Fibroblast of the aortic adventitia (primary cell): ENCODE results near the gene MRPL19. TPM values are rescaled to one million over a fixed set of nuclear protein-coding genes. Genes with fewer than 3 reads are reported as not detected.
A peak's percentile ranks its signal among the peaks of the same experiment; 100 is the strongest.

Source experiments
- DNase-seq: peaks from one replicate; pipeline ENCODE4 v3.0.0-alpha.2; 2010; ENCODE audit warnings: low read depth
- H3K4me3 ChIP-seq: 2 replicates; pipeline ENCODE4 v1.5.1; 2011; ENCODE audit warnings: low read depth, mild to moderate bottlenecking, control low read depth, low read length, moderate library complexity
- CTCF ChIP-seq: IDR thresholded peaks from 2 replicates; pipeline ENCODE4 v1.5.1; 2011; ENCODE audit warnings: mild to moderate bottlenecking, low read length, control low read depth, inconsistent platforms; ENCODE audit not compliant: insufficient read depth
- total RNA-seq: library from RNA; depleted of rRNA; stranded (reverse); fragments of >200 nt; gene quantifications from 2 replicates; pipeline ENCODE4 v1.2.3, GENCODE V29; 2012; ENCODE audit warnings: low replicate concordance

The MRPL19 gene
- total RNA-seq, 1 donor, result 38.0 TPM

GRCh38 chr2:75607988-75608683, 38.4 kb upstream of the MRPL19 start:
- no peak for DNase-seq
- no peak for TF ChIP-seq CTCF
- no peak overlapping the region for H3K4me3 ChIP-seq

- TF ChIP-seq CTCF, result peak; percentile 98
- H3K4me3 ChIP-seq, result peak overlapping the region; percentile 51
- peak; percentile 54 for DNase-seq
Observed at GRCh38 chr2:75608684-75609333, 37.8 kb upstream of the MRPL19 start.

GRCh38 chr2:75609334-75609689, 37.3 kb upstream of the MRPL19 start:
- no peak overlapping the region for H3K4me3 ChIP-seq
- TF ChIP-seq CTCF, result no peak
- no peak for DNase-seq

GRCh38 chr2:75609937-75610508, 36.6 kb upstream of the MRPL19 start:
- H3K4me3 ChIP-seq, result no peak overlapping the region
- peak; percentile 41 for DNase-seq
- no peak for TF ChIP-seq CTCF

- no peak for DNase-seq
- H3K4me3 ChIP-seq, result no peak overlapping the region
- no peak for TF ChIP-seq CTCF
Observed at GRCh38 chr2:75610671-75611070, 35.9 kb upstream of the MRPL19 start.

- H3K4me3 ChIP-seq, result no peak overlapping the region
- DNase-seq, result no peak
- TF ChIP-seq CTCF, result no peak
Observed at GRCh38 chr2:75612108-75612861, 34.3 kb upstream of the MRPL19 start.
